ENCODE results near the gene TSPOAP1. TPM values are rescaled to one million over a fixed set of nuclear protein-coding genes. Genes with fewer than 3 reads are reported as not detected.

The TSPOAP1 gene
- total and polyA plus RNA-seq, 2 of the 4 experiments (the other 2 are of a cell fraction), result 0.90 to 1.6 TPM

DNA sequence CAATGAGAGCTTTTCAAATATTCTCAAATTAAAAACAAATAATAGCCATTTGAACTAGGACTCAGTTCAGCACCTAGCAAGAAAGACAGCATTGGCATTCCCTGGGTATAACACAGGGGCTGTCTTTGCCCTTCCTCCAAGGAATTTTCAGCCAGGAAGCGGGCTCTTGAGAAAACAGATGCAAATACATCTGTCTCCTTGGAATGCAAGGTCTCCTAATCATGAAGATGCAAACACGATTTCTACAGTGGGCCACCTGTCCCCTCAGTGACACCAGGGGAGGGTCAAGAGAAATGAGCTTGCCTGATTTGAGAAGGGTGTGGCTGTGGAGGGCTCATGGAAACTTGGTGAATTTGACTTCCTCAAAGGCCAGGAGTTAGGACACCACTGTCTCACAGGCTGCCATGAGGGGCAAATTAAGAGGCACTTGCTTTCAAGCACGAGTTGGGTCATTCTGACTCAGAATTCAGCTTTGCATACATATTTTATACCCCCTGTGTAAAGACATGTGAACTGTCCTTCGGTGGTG lies 47.9 kb upstream of the TSPOAP1 start:
- peaks cover 23% of the 10 kb centered on the region for H3K27me3 ChIP-seq (ENCODE audit: control insufficient read depth, insufficient read depth, low read length)
- H3K36me3 ChIP-seq (ENCODE audit: control insufficient read depth, insufficient read depth, low read length), result no peaks in the 10 kb centered on the region
- H2BK5ac ChIP-seq (ENCODE audit: low read depth, low read length, poor library complexity, severe bottlenecking), result no peak overlapping the region
- H2BK15ac ChIP-seq (ENCODE audit: low read depth, low read length), result no peak overlapping the region
- H2AFZ ChIP-seq (replicated peaks; ENCODE audit: low read length, poor library complexity), result no peak overlapping the region
- no peak overlapping the region for H3K56ac ChIP-seq (ENCODE audit: extremely low read depth, insufficient read depth, low read length)
- no peak overlapping the region for H2BK20ac ChIP-seq (ENCODE audit: low read depth, low read length)
- H3K23ac ChIP-seq (ENCODE audit: low read depth, low read length), result no peak overlapping the region
- no peaks in the 10 kb centered on the region for H3K79me1 ChIP-seq (ENCODE audit: low read depth in 1 of 2, low read length in 2 of 2)
- no peak overlapping the region for H3K4ac ChIP-seq (ENCODE audit: low read depth, low read length)
- TF ChIP-seq RCOR1 (IDR thresholded peaks at IDR 0.05; ENCODE audit: insufficient replicate concordance, low read length) (no peak), RAD21 (IDR thresholded peaks at IDR 0.05; ENCODE audit: low read length) (no peak), NFE2L2 (IDR thresholded peaks at IDR 0.05; ENCODE audit: low read depth, low read length) (no peak), CHD1 (IDR thresholded peaks at IDR 0.05; ENCODE audit: low read depth, low read length) (no peak), MAZ (IDR thresholded peaks at IDR 0.05; ENCODE audit: borderline replicate concordance, low read depth, low read length) (no peak), MAFK (IDR thresholded peaks at IDR 0.05; ENCODE audit: low read depth, low read length) (no peak), RFX5 (IDR thresholded peaks at IDR 0.05; ENCODE audit: low read depth, low read length) (no peak), MXI1 (IDR thresholded peaks at IDR 0.05; ENCODE audit: borderline replicate concordance, low read depth, low read length) (no peak), POLR2A (IDR thresholded peaks at IDR 0.05; ENCODE audit: low read depth, low read length) (no peak), USF2 (IDR thresholded peaks at IDR 0.05; ENCODE audit: low read depth, low read length) (no peak), BHLHE40 (IDR thresholded peaks at IDR 0.05; ENCODE audit: low read depth, low read length) (no peak), CEBPB (IDR thresholded peaks at IDR 0.05; ENCODE audit: low read depth, low read length) (no peak)
- CTCF ChIA-PET, result no interaction called here
- H2AK9ac ChIP-seq (replicated peaks; ENCODE audit: low read depth, low read length, poor library complexity), result no peak overlapping the region
- H3K14ac ChIP-seq (replicated peaks; ENCODE audit: low read depth, low read length), result no peak overlapping the region
- no peak overlapping the region for H4K5ac ChIP-seq (ENCODE audit: low read depth, low read length)
- DNase-seq (no peak), ATAC-seq (ENCODE audit: low read depth) (no peak)
- no peak overlapping the region for H4K8ac ChIP-seq (ENCODE audit: low read depth in 2 of 2, low read length in 2 of 2)
- H3K9me1 ChIP-seq (ENCODE audit: insufficient read depth, low read length), result no peaks in the 10 kb centered on the region
- no peak overlapping the region for H2AK5ac ChIP-seq (ENCODE audit: low read depth, low read length)
- dilution Hi-C loops (cut with HindIII; ENCODE audit: low sequenced_read_pairs, unreplicated experiment) (no loop called here), in situ Hi-C loops (cut with MboI; ENCODE audit: low sequenced_read_pairs) (no loop called here), intact Hi-C loops (cut with micrococcal nuclease) (no loop called here)
- H3K9ac ChIP-seq (ENCODE audit: low read depth, low read length), result no peak overlapping the region
- H3K27ac ChIP-seq (ENCODE audit: insufficient read depth, low read length), result no peak overlapping the region
- no peak overlapping the region for H4K91ac ChIP-seq (ENCODE audit: insufficient read depth, low read depth, low read length)
- BruUV-seq (replicated peaks), result no TSS peak
- no peak overlapping the region for H2BK120ac ChIP-seq (ENCODE audit: low read depth, low read length)
- H3K4me1 ChIP-seq (ENCODE audit: control insufficient read depth, insufficient read depth, low read length), result no peaks in the 10 kb centered on the region
- no peak overlapping the region for H3K18ac ChIP-seq (ENCODE audit: low read depth, low read length)
- H3K9me3 ChIP-seq (ENCODE audit: control insufficient read depth, insufficient read depth, low read length), result no peaks in the 10 kb centered on the region
- POLR2A ChIA-PET (ENCODE audit: unreplicated experiment), result no interaction called here
- 38% methylated on average over 1 of the region's 4 CpGs; no CpG with 5 or more reads in 1 of the 2 experiments for WGBS, 2 experiments (ENCODE audit: extremely low coverage in 2 of 2, insufficient read length in 1 of 2)
- H3K4me2 ChIP-seq (ENCODE audit: low read depth, low read length), result no peak overlapping the region
- H4K20me1 ChIP-seq (ENCODE audit: insufficient read depth, low read length), result no peaks in the 10 kb centered on the region
- no peak overlapping the region for H3K4me3 ChIP-seq (ENCODE audit: insufficient read depth, low read depth, low read length)

Data from IMR-90 (cell line).